Right ventricle myocardium inferior (tissue), 1 donor: ENCODE results near the gene PIR. TPM values are rescaled to one million over a fixed set of nuclear protein-coding genes. Genes with fewer than 3 reads are reported as not detected.

Source experiments
- ATAC-seq: fragments of 200-7000 bp; cut with Tn5 transposase; one replicate; pipeline ENCODE4 v1.9.1; 2020; ENCODE audit warnings: mild to moderate bottlenecking, moderate library complexity
- DNase-seq: peaks from one replicate; pipeline ENCODE4 v3.0.0; 2021; ENCODE audit errors: missing footprints
- intact Hi-C: fragments of 100-400 bp; cut with DNase I; formaldehyde crosslinking; loops from one replicate; pipeline ENCODE4 v1.11.0; 2022
- total RNA-seq: library from RNA; stranded (reverse); fragmentation: NEBNext Ultra II Directional; extraction: Animal tissue kit (Norgen Biotek cat#: 25700); gene quantifications from one replicate; pipeline ENCODE4 v1.2.1, GENCODE V29; 2021
- donor health status: DM: no; HTN: yes; CAD: no; lungs with severe emphysema.

The PIR gene
- total RNA-seq, 1 donor from 2014 or later, result 13.2 TPM

GRCh38 chrX:15435836-15436619 is 57.1 kb downstream of the PIR start:
- intact Hi-C loops, result no loop called here
- no peak for ATAC-seq

GRCh38 chrX:15434205-15434604 is 58.9 kb downstream of the PIR start:
- intact Hi-C loops, result no loop called here
- DNase-seq, result no peak
- no peak for ATAC-seq

More at GRCh38 chrX:15435836-15436619, 57.1 kb downstream of the PIR start:
- DNase-seq, result no peak

- DNase-seq (no peak), ATAC-seq (no peak)
- intact Hi-C loops, result no loop called here
Measured at GRCh38 chrX:15430584-15430983, 62.5 kb downstream of the PIR start.

- intact Hi-C loops, result no loop called here
- DNase-seq (no peak), ATAC-seq (no peak)
Measured at GRCh38 chrX:15430076-15430475, 63.1 kb downstream of the PIR start.

- ATAC-seq (no peak), DNase-seq (no peak)
- intact Hi-C loops, result no loop called here
Measured at GRCh38 chrX:15425024-15425423, 68.1 kb downstream of the PIR start.

- ATAC-seq (no peak), DNase-seq (no peak)
- intact Hi-C loops, result no loop called here
Measured at GRCh38 chrX:15418707-15419181, 74.4 kb downstream of the PIR start.

GRCh38 chrX:15418041-15418706 is 75.0 kb downstream of the PIR start:
- no peak for ATAC-seq
- no peak for DNase-seq
- intact Hi-C loops, result no loop called here

- DNase-seq (no peak), ATAC-seq (no peak)
- intact Hi-C loops, result no loop called here
Measured at GRCh38 chrX:15416133-15416993, 76.8 kb downstream of the PIR start.

- ATAC-seq (no peak), DNase-seq (no peak)
- intact Hi-C loops, result loop anchor here (5.0 kb wide), 1 partner anchor 34 kb away; no protein-coding TSS in a partner anchor
Measured at GRCh38 chrX:15413101-15413500, 80.0 kb downstream of the PIR start.

- intact Hi-C loops, result loop anchor here (5.0 kb wide), 1 partner anchor 36 kb away; no protein-coding TSS in a partner anchor
- DNase-seq (no peak), ATAC-seq (no peak)
Measured at GRCh38 chrX:15410947-15411346, 82.2 kb downstream of the PIR start.

GRCh38 chrX:15410430-15410829 is 82.7 kb downstream of the PIR start:
- no peak for ATAC-seq
- intact Hi-C loops, result loop anchor here (5.0 kb wide), 1 partner anchor 37 kb away; no protein-coding TSS in a partner anchor
- DNase-seq, result no peak

- intact Hi-C loops, result no loop called here
- peak; percentile 69 for ATAC-seq
- DNase-seq, result peak; percentile 60
Measured at GRCh38 chrX:15405846-15406245, 87.3 kb downstream of the PIR start.

- intact Hi-C loops, result no loop called here
- DNase-seq (peak; percentile 49), ATAC-seq (peak; percentile 94)
Measured at GRCh38 chrX:15404401-15405096, 88.6 kb downstream of the PIR start.

- DNase-seq, result no peak
- intact Hi-C loops, result no loop called here
- ATAC-seq, result no peak
Measured at GRCh38 chrX:15401378-15401777, 91.8 kb downstream of the PIR start.

GRCh38 chrX:15399962-15400391 is 93.2 kb downstream of the PIR start:
- DNase-seq (no peak), ATAC-seq (peak; percentile 37)
- intact Hi-C loops, result no loop called here

- intact Hi-C loops, result no loop called here
- no peak for DNase-seq
- ATAC-seq, result no peak
Measured at GRCh38 chrX:15398874-15399273, 94.3 kb downstream of the PIR start.

- peak; percentile 78 for ATAC-seq
Measured at GRCh38 chrX:15395789-15396188, 97.3 kb downstream of the PIR start.

GRCh38 chrX:15391850-15392249 is 101.3 kb downstream of the PIR start:
- DNase-seq (no peak), ATAC-seq (no peak)
- intact Hi-C loops, result no loop called here

More at GRCh38 chrX:15395789-15396188, 97.3 kb downstream of the PIR start:
- intact Hi-C loops, result no loop called here
- no peak for DNase-seq
